ENCODE results near the gene FBXO45.

DNA sequence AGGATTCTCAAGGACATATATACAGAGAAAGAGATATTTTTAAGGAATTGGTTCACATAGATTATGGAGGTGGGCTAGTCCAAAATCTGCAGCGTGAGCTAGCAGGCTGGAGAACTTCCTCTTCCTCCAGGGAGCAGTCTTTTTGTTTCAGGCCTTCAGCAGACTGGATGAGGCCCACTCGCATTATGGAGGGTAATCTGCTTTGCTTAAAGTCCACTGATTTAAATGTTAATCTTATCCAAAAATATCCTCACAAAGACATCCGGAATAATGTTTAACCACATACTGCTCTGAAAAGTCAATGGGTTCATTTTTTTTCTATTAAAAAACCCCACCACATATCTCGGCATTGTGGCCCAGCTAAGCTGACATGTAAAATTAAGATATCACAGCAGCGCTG lies 48.8 kb downstream of the FBXO45 start:
- TF ChIP-seq CTCF (IDR thresholded peaks at IDR 0.05) (no peak), POLR2A (IDR thresholded peaks at IDR 0.05) (no peak)
